Islet precursor cell (in vitro differentiated cells): ENCODE measurements around the gene TAF6.

Experiments used
- DNase-seq: peaks from one replicate; pipeline ENCODE4 v3.0.0-alpha.2; 2018

TAF6 gene

GRCh38 chr7:100064162-100064561 lies 55.0 kb downstream of the TAF6 start:
- no peak for DNase-seq

- DNase-seq = no peak
These were observed 55.8 kb downstream of the TAF6 start for GRCh38 chr7:100063376-100063775.

- DNase-seq = no peak
These were observed 57.5 kb downstream of the TAF6 start for GRCh38 chr7:100061518-100062193.

GRCh38 chr7:100059251-100059739 lies 59.9 kb downstream of the TAF6 start:
- DNase-seq = no peak
